Psoas muscle (tissue), 8 donors: ENCODE measurements around the gene PRICKLE3. TPM values are rescaled to one million over a fixed set of nuclear protein-coding genes. Genes with fewer than 3 reads are reported as not detected.

Experiments used
- ATAC-seq, 4 donors: fragments of 200-7000 bp; cut with Tn5 transposase; one replicate each; pipeline ENCODE4 v1.9.1; 2020; ENCODE audit warnings: moderate library complexity in 3 of 4, mild to moderate bottlenecking in 2 of 4
- DNase-seq, 2 donors: peaks; one replicate each; pipeline ENCODE4 v3.0.0-alpha.2; 2020
- H3K27ac ChIP-seq: fragments of 200-600 bp; one replicate; pipeline ENCODE4 v1.8.0; 2022
- H3K27me3 ChIP-seq, 3 donors: fragments of 200-600 bp in 1 of 3; one replicate each; pipeline versions ENCODE4 v1.6.1 to v1.8.0; 2013 to 2022; ENCODE audit warnings: low read length in 2 of 3, mild to moderate bottlenecking in 2 of 3, moderate library complexity in 1 of 3; ENCODE audit not compliant: insufficient read depth in 3 of 3
- H3K36me3 ChIP-seq, 2 donors: fragments of 200-600 bp in 1 of 2; one replicate each; pipeline versions ENCODE4 v1.6.1 to v1.8.0; 2013 to 2022; ENCODE audit warnings: low read depth in 1 of 2, mild to moderate bottlenecking in 1 of 2, moderate library complexity in 1 of 2; ENCODE audit not compliant: insufficient read depth in 1 of 2
- H3K4me1 ChIP-seq: fragments of 200-600 bp; one replicate; pipeline ENCODE4 v1.8.0; 2022
- H3K4me3 ChIP-seq: fragments of 200-600 bp; one replicate; pipeline ENCODE4 v1.8.0; 2022; ENCODE audit warnings: mild to moderate bottlenecking
- H3K9me3 ChIP-seq: fragments of 200-600 bp; one replicate; pipeline ENCODE4 v1.8.0; 2022
- WGBS, 3 donors: extraction: QIAGEN DNeasy Blood & Tissue Kit; methylation state at CpG; one replicate each; pipeline versions ENCODE4 v1.1.6 to v1.1.7; 2013; 5-methylcytosine and 5-hydroxymethylcytosine counted together
- intact Hi-C, 2 donors: fragments of 100-400 bp; cut with DNase I; formaldehyde crosslinking; loops; one replicate each; pipeline versions ENCODE4 v1.11.0 to v1.14.2; 2022
- polyA plus RNA-seq, 3 donors: library from polyadenylated mRNA; stranded (reverse); fragments of 200-250 nt; gene quantifications; one replicate each; pipeline ENCODE4 v1.2.3, GENCODE V29; 2013
- total RNA-seq, 4 donors: library from RNA; stranded (reverse); fragmentation: NEBNext Ultra II Directional in 2 of 4; extraction: Animal tissue kit (Norgen Biotek cat#: 25700) in 2 of 4; gene quantifications; one replicate each; pipeline versions ENCODE4 v1.2.1 to v1.2.4, GENCODE V29; 2021 to 2023
- TF ChIP-seq, protein P1 (sequence below): fragments of 200-600 bp; IDR thresholded peaks from one replicate; pipeline ENCODE4 v1.8.0; 2022; ENCODE audit warnings: antibody characterized with exemption
- donor health status: healthy with polysubstance abuse.
- donor health status: DM: no; HTN: no; CAD: no; lungs with moderate emphysema.
- donor health status: Bipolar disorder and iron deficiency.
- donor health status: healthy.
- donor health status: DM: yes; HTN: yes; CAD: no.
- donor health status: DM: no; HTN: no; CAD: no.
- donor health status: DM: no; HTN: no; CAD: no.
- donor health status: DM: yes; HTN: yes; CAD: no.

PRICKLE3 gene
- total and polyA plus RNA-seq, 7 donors = 7.5 to 23.6 (median 17.5) TPM

DNA sequence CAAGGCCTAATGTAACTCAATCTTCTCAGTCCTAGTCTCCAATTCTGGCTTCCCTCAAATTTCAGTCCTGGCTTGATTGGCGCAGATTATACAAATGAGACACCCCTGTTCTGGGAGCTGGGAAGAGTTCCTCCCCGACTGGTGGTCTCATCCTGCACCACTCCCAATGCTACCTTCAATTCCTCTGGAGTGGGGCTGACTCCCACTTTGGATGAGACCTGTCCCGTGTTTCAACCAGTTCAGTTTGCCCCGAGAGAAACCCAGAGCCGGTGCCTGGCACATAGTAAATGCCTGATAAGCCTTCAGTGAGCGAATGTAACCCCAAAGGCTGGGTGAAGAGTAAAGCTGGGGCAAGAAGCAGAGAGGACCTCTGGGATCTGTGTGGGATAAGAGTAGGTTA, 17.8 kb upstream of the PRICKLE3 start:
- intact Hi-C loops = no loop called here
- WGBS, 3 donors = 77 to 90% (median 85%) methylated on average over 6 of the region's 6 CpGs

GRCh38 chrX:49203536-49203935, 17.4 kb upstream of the PRICKLE3 start:
- Histone ChIP-seq H3K27ac (no peak overlapping the region), H3K4me1 (no peaks in the 10 kb centered on the region), H3K9me3 (no peaks in the 10 kb centered on the region), H3K36me3 (no peaks in the 10 kb centered on the region), H3K4me3 (no peak overlapping the region), H3K27me3 (peaks cover 0 to 11% (median 0%) of the 10 kb centered on the region in 3 donors)
- TF ChIP-seq, protein P1, sequence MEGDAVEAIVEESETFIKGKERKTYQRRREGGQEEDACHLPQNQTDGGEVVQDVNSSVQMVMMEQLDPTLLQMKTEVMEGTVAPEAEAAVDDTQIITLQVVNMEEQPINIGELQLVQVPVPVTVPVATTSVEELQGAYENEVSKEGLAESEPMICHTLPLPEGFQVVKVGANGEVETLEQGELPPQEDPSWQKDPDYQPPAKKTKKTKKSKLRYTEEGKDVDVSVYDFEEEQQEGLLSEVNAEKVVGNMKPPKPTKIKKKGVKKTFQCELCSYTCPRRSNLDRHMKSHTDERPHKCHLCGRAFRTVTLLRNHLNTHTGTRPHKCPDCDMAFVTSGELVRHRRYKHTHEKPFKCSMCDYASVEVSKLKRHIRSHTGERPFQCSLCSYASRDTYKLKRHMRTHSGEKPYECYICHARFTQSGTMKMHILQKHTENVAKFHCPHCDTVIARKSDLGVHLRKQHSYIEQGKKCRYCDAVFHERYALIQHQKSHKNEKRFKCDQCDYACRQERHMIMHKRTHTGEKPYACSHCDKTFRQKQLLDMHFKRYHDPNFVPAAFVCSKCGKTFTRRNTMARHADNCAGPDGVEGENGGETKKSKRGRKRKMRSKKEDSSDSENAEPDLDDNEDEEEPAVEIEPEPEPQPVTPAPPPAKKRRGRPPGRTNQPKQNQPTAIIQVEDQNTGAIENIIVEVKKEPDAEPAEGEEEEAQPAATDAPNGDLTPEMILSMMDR = no peak
- DNase-seq (no peak), ATAC-seq (no peak)
- intact Hi-C loops = no loop called here
- WGBS, 3 donors = 54 to 70% (median 64%) methylated on average over 3 of the region's 3 CpGs

More for the DNA sequence above, 17.8 kb upstream of the PRICKLE3 start:
- Histone ChIP-seq H3K27ac (no peak overlapping the region), H3K4me1 (no peaks in the 10 kb centered on the region), H3K4me3 (no peak overlapping the region), H3K27me3 (peaks cover 0 to 11% (median 0%) of the 10 kb centered on the region in 3 donors), H3K9me3 (no peaks in the 10 kb centered on the region), H3K36me3 (no peaks in the 10 kb centered on the region)
- no peak for DNase-seq
- TF ChIP-seq, protein P1 = no peak
- ATAC-seq = no peak

DNA sequence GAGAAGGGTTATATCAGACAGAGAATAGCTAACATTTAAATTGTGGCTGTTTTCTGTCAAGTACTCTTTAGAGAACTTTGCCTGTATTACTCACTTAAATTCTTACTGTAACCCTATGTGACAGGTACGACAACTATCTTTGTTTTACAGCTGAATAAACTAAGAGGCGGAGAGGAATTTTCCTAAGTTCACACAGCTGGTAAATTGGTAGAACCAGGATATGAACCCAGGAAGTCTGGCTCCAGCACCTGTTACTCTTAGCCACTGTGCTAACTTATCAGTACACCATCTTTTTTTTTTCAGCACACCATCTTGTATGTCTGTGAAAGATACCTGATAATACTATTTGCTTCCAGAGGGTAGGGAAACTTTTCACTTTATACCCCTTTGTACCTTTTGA, 15.8 kb upstream of the PRICKLE3 start:
- ATAC-seq = no peak
- no peaks in the 10 kb centered on the region for H3K4me1 ChIP-seq
- DNase-seq = no peak
- intact Hi-C loops = no loop called here
- H3K4me3 ChIP-seq = no peak overlapping the region
- TF ChIP-seq, protein P1 = no peak
- WGBS, 3 donors = 85 to 94% (median 90%) methylated on average over 2 of the region's 2 CpGs
- no peak overlapping the region for H3K27ac ChIP-seq
- H3K27me3 ChIP-seq = peaks cover 0 to 12% (median 0%) of the 10 kb centered on the region in 3 donors
- no peaks in the 10 kb centered on the region for H3K36me3 ChIP-seq
- no peaks in the 10 kb centered on the region for H3K9me3 ChIP-seq

- H3K27me3 ChIP-seq = peaks cover 0 to 7% (median 0%) of the 10 kb centered on the region in 3 donors
- TF ChIP-seq, protein P1 = no peak
- H3K9me3 ChIP-seq = no peaks in the 10 kb centered on the region
- no peaks in the 10 kb centered on the region for H3K36me3 ChIP-seq
- peak within 1 kb of the TSS; percentile 58 for H3K27ac ChIP-seq
- WGBS, 3 donors = 0 to 32% (median 0%) methylated on average over 17 to 57 of the region's 61 CpGs
- H3K4me1 ChIP-seq = no peaks in the 10 kb centered on the region
- ATAC-seq = peak; percentile 96 to 98 (median 97)
- peak within 1 kb of the TSS; percentile 59 for H3K4me3 ChIP-seq
- intact Hi-C loops = no loop called here
- peak; percentile 89 to 93 for DNase-seq
Measured at GRCh38 chrX:49199906-49200771, 14.0 kb upstream of the PRICKLE3 start, which contains the start of gene SYP. TSS of gene SYP (minus strand) at chrX:49200193. CDS start at chrX:49200186, 7 bp downstream.
